ENCODE data around the gene MBD3L4. TPM values are rescaled to one million over a fixed set of nuclear protein-coding genes. Genes with fewer than 3 reads are reported as not detected.
"Not testable (repeated sequence)": the region's sequence is repeated elsewhere in the genome, so short reads cannot be mapped to it uniquely, and the experiment has no call there.

MBD3L4 gene
- total RNA-seq, 1 donor from 2014 or later: not detected

DNA sequence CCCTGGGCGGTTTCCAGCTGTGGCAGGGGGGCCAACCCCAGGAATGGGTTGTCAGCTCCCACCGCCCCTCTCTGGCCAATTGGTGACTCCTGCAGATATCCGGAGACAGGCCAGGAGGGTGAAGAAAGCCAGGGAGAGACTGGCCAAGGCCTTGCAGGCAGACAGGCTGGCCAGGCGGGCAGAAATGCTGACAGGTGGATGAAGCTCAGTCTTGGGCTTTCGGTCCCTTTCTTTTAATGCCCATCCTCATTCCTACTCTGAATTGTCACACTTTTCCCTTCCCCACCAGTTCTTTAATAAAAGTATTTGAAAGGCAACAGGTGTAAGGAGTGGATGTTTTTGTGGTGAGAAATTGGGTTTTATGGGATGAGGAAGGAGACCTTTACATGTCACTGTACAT lies 11.4 kb upstream of the MBD3L4 start:
- DNase-seq (ENCODE audit: extremely low read depth, low read depth, low spot score): not testable (repeated sequence)

DNA sequence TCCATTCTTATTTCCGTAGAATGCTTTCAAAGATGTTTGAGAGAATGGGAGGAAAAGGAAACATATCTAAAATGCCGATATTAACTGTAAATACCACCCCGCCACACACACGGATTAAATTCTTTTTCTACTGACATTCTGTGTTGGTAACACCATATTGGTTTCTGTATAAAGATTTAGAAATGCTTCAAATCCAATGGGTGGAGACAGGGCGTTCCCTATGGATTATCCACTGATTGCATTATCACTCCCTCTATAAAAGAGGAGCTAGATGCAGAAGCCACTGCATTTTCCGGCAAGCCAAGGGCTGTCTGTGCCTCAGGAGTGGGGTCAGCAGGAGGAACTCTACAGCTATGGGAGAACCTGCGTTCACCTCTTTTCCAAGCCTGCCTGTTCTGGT lies 9.0 kb upstream of the MBD3L4 start, which contains the start of gene MBD3L2:
TSS of gene MBD3L2 (plus strand) at position 301 of the 400 bp plus-strand sequence. CDS start at position 354, 53 bp downstream.
- not testable (repeated sequence) for DNase-seq (ENCODE audit: extremely low read depth, low read depth, low spot score)

DNA sequence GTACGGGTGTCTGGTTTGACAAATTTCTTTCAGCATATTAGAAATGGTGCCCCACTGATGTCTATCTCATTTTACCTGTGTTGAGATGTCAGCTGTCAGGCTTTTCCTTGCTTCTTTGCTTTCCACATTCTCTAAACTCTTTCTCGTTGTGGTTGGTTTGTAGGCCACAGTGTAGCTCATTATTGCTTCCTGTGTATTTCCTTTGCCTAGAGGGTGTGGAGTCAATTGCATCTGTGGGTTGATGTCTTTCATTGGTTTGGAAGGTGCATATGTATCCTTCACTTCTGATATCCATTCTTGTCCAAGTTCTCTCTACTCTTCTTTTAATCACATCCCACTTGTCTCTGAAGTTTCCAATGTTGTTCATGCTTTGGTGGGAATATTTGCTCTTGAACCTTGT lies 1.6 kb upstream of the MBD3L4 start:
- not testable (repeated sequence) for DNase-seq (ENCODE audit: extremely low read depth, low read depth, low spot score)

DNA sequence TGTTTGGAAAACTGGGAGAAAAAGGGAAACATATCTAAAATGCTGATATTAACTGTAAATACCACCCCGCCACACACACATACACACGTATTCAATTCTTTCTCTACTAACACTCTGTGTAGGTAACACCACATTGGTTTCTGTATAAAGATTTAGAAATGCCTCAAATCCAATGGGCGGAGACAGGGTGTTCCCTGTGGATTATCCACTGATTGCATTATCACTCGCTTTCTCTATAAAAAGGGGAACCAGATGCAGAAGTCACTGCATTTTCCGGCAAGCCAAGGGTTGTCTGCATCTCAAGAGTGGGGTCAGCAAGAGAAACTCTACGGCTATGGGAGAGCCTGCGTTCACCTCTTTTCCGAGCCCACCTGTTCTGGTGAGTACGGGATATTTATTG lies 9.7 kb downstream of the MBD3L4 start, which contains the start of gene MBD3L5:
TSS of gene MBD3L5 (plus strand) at position 301 of the 400 bp plus-strand sequence. CDS start at position 335, 34 bp downstream.
- not testable (repeated sequence) for DNase-seq (ENCODE audit: extremely low read depth, low read depth, low spot score)

DNA sequence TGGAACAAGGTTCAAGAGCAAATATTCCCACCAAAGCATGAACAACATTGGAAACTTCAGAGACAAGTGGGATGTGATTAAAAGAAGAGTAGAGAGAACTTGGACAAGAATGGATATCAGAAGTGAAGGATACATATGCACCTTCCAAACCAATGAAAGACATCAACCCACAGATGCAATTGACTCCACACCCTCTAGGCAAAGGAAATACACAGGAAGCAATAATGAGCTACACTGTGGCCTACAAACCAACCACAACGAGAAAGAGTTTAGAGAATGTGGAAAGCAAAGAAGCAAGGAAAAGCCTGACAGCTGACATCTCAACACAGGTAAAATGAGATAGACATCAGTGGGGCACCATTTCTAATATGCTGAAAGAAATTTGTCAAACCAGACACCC lies 11.2 kb downstream of the MBD3L4 start:
- DNase-seq (ENCODE audit: extremely low read depth, low read depth, low spot score): not testable (repeated sequence)

DNA sequence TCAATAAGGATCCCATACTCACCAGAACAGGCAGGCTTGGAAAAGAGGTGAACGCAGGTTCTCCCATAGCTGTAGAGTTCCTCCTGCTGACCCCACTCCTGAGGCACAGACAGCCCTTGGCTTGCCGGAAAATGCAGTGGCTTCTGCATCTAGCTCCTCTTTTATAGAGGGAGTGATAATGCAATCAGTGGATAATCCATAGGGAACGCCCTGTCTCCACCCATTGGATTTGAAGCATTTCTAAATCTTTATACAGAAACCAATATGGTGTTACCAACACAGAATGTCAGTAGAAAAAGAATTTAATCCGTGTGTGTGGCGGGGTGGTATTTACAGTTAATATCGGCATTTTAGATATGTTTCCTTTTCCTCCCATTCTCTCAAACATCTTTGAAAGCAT lies 18.6 kb downstream of the MBD3L4 start, which contains the start of gene MBD3L2B:
TSS of gene MBD3L2B (minus strand) at position 101 of the 400 bp plus-strand sequence. CDS start at position 67, 34 bp downstream.
- not testable (repeated sequence) for DNase-seq (ENCODE audit: extremely low read depth, low read depth, low spot score)

DNA sequence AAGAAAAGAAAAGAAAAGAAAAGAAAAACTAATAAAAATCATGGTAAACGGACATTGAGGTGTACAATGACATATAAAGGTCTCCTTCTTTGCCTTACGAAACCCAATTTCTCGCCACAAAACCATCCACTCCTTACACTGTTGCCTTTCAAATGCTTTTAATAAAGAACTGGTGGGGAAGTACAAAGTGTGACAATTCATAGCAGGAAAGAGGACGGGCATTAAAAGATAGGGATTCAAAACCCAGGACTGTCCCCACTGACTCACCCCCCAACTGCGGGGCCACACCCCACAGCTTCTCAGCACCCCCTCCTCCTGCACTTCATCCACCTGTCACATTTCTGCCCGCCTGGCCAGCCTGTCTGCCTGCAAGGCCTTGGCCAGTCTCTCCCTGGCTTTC lies 21.2 kb downstream of the MBD3L4 start:
- no peak for DNase-seq (ENCODE audit: extremely low read depth, low read depth, low spot score)

DNA sequence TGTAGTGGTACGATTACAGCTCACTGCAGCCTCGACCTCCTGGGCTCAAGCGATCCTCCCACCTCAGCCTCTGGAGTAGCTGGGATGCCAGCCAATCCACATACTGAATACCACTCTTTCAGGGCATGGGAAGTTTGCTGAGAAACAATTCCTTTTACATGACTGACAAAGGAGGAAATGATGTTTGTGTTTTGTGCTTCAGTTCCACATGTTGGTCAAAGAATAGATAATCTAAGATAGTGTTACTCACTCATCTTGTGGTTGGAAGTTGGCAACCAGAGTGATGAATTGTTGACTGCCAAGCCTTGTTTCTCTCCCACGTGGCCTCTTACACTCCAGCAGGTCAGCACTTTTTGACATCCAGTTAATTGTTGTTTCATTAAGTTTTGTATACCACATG lies 26.3 kb downstream of the MBD3L4 start:
- DNase-seq (ENCODE audit: extremely low read depth, low read depth, low spot score): no peak

DNA sequence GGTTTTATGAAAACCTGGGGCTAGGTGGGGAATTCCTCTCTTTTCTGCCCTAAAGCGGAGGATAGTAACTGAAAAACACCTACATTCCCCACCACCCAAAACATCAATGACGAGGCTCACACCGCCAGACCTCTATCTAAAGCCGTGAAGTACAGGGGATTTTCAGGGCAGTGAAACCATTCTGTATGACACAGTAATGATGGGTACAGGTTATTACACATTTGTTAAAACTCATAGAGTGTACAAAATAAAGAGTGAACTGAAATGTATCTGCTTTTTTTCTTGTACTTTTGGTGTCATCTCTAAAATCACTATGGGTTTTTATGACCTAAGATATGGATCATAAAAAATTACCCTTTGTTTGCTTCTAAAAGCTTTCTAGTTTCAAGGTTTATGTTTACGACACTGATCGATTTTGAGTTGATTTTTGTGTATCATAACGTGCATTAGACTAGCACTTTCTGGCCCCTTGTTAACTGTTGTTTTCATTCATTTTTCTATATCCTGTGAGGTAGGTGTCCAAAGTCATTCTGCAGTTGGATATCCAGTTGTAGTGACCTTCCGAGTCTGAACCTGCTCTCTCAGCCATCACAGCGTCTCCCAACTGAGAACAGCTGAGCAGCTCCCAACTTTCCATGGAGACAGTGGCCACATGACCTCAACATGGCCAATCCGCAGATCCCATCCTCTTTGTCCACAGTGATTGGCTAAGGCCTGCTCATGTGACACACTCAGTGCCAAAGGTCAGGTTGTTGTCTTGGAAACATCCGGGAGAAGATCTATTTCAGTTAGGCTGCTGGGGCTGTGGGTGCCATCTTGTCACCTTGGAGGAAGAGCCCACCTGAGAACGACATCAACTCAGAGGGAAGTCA lies 29.0 kb downstream of the MBD3L4 start:
- DNase-seq (ENCODE audit: extremely low read depth, low read depth, low spot score): no peak

DNA sequence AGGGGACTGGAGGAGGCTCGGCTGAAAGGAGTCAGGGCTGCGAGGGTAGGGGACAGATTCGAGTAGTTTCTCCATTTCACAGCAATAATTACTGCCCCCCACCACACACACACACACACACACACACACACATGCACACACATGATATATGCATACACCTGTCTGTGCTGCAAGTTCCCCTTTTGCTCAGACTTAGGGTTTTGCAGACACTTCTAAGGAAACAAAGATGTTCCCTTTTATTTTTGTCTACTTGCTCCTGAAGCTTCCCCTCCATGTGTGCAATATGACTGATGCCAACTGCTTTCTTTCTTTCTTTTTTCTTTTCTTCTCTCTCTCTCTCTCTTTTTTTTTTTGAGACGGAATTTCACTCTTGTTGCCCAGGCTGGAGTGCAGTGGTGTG lies 32.1 kb downstream of the MBD3L4 start:
- DNase-seq (ENCODE audit: extremely low read depth, low read depth, low spot score): no peak

DNA sequence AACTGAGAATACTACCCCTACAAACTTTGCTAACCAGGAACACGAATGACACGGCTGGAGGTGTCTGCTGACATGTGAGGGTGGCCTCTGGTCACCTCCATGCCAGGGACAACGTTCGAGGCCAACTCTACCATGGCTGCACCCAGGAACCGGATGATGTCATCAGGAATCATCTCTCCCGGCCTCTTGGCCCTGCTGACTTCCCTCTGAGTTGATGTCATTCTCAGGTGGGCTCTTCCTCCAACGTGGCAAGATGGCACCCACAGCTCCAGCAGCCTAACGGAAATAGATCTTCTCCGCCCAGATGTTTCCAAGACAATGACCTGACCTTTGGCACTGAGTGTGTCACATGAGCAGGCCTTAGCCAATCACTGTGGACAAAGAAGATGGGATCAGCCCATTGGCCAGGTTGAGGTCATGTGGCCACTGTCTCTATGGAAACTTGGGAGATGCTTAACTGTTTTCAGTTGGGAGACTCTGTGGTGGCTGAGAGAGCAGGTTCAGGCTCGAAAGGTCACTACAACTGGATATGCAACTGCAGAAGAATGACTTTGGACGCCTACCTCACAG lies 33.8 kb downstream of the MBD3L4 start:
- no peak for DNase-seq (ENCODE audit: extremely low read depth, low read depth, low spot score)

DNA sequence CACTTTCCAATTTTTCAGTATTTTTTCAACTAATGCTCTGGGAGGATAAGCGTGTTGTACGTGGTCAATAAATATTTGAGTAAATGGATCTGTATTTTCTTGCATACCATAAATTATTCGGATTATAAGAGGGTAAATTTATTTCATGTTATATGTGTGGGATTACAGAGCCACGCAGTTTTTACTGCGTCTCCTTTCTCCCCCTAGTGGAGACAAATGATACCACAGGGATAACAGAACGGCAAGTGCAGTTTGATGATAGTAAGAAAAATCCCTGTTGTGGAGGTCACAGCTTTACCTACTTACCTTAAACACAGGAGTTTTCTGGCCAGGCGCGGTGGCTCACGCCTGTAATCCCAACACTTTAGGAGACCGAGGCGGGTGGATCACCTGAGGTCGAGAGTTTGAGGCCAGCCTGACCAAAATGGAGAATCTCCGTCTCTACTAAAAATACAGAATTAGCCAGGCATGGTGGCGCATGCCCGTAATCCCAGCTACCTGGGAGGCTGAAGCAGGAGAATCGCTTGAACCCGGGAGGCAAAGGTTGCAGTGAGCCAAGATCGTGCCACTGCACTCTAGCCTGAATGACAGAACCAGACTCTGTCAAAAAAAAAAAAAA lies 35.6 kb downstream of the MBD3L4 start:
- DNase-seq (ENCODE audit: extremely low read depth, low read depth, low spot score): peak; percentile 20

DNA sequence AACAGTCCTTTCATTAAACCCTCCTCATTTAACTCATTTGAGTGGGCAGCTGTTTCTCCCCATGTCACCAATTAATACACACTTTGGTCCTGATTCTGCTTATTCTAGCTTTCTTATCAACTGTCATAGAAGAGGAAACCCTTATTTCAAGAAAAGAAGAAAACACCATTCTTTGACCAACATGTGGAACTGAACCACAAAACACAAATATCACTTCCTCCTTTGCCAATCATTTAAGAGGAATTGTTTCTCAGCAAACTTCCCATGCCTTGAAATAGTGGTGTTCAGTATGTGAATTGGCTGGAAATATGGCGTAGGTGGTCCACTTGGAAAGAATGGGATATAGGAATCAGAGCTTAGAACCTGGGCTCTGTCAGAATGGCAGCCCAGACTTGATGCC lies 39.2 kb downstream of the MBD3L4 start:
- DNase-seq (ENCODE audit: extremely low read depth, low read depth, low spot score): no peak

DNA sequence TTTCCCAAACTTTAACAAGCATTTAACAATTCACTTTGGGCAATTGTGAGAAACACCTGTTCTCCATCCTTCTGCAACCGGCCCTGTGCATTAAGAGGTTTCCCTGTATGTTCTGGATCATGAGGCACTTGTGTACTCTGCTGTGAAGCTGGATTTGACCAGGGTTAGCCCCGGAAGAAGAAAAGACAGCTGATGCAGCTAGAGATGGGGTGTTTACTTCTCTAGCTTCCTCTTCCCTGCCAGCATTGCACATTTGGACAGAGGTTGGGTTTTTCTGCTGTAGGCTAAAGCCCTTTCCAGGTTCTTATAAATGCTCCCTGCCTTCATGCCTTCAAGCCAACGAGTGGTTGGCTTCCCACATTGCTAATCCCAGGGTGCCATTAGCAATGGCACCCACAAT lies 39.6 kb downstream of the MBD3L4 start:
- DNase-seq (ENCODE audit: extremely low read depth, low read depth, low spot score): no peak

DNA sequence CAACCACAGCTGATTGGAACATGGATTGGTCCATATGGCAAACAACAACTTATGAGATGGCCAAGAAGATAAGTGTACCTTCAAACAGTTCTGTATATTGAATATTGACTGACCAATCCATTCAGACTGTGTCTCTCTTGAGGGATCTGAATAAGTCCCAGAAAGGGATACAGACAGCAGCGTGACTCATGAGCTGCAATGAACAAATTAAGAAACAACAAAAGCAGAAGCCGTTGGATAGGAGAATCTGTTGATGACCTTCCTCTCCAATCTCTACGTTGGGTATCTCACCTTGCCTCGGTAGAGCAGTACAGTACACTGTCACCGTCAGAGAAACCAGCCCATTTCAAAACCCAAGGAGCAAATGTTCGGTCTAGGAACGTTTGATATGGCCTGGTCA lies 40.0 kb downstream of the MBD3L4 start:
- no peak for DNase-seq (ENCODE audit: extremely low read depth, low read depth, low spot score)

DNA sequence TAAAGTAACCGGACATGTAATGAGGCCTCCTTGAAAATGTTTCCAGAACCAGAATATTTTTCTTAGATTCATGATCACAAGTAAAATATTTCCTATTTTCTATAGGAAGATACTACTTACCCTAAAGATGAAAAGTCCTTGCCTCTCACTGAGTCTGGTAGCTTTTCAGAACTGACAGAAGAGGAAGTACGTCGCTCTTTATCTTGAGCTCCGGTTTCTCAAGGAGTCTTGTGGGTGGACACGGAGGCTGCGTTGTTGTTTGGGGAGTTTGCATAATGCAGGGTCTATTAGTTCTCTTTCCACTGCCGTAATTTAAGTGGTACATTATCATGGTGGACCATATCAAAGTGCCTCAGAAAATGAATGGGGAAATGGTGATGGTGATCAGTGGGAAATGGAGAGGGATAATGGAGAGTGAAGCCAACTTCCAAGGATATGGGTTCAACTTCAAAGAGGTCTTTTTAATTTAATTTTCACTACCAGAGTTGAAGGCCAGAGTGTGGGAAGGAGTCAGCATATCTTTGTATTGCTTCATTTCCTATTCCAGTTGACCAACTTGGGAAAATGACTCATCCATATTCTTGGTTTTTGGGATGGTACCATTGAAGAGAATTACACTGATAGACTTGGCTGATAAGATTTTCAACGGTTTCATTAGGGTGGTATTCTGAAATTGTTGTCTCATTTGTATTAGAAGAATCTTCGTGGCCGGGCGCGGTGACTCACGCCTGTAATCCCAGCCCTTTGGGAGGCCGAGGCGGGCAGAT lies 42.1 kb downstream of the MBD3L4 start:
- no peak for DNase-seq (ENCODE audit: extremely low read depth, low read depth, low spot score)

DNA sequence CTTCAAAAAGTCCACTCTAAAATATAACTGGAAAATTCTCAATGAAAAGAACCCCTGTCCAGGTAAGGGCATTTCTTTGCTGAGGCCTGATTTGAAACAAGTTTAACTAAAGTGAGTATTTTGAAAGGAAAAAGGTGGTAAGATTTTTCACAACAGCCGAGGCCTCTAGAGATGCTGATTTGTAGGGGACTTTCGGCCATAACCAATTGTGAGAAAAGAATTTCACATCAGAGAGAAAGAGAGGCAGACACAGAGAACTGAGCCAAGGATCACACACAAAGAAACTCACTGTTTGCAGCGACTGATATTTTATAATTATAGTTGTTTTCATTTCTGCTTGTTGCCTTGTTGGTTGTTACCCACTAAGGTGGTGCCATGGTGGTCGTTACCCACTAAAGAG lies 43.2 kb downstream of the MBD3L4 start:
- no peak for DNase-seq (ENCODE audit: extremely low read depth, low read depth, low spot score)

DNA sequence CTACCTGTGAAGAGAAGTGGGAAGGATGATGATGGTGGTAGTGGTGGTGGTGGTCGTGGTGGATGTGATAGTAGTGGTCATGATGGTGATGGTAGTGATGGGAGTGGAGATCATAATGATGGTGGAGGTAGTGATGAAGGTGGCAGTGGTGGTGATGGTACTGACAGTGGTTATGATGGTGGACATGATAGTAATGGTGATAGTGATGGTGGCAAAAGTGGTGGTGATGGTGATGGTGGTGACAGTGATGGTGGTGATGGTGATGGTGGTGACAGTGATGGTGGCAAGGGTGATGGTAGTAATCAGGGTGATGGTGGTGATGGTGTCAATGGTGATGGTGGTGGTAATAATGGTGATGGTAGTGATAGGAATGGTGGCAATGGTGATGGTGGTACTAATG lies 44.9 kb downstream of the MBD3L4 start:
- no peak for DNase-seq (ENCODE audit: extremely low read depth, low read depth, low spot score)

DNA sequence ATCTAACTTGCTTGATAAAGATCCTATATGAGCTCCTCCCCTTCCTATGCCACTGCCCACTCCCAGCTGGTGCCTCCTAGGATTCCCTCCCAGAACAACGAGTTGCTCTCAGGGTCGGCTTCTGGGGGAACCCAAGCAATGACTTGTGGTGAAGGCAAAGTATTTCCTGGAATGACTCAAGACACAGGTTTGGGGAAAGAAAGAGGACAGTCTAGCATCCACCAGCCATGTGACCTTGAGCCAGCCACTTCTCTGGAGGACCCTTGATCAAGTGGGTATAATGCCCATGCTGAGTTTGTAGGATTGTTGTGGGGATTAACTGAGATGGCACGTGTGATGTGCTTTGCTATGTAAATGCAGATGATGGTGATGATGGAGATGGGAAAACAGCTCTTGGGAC lies 51.7 kb downstream of the MBD3L4 start:
- DNase-seq (ENCODE audit: extremely low read depth, low read depth, low spot score): no peak

DNA sequence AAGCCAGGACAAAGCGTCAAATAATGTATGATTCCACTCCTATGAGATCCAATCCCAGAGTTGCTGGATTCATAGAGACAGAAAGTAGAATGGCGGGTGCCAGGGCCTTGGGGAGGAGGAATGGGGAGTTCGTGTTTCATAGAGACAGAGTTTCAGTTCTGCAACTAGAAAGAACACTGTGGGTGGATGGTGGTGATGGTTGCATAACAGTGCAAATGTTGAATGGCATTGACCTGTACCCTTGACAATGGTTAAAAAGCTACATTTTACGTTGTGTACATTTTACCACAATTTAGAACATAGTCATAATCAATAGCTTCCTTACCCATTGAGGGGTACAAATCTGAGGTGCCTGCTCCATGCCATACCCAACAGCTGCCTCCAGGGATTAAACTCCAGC lies 52.1 kb downstream of the MBD3L4 start:
- DNase-seq (ENCODE audit: extremely low read depth, low read depth, low spot score): no peak
